ENCODE data around the gene ABCC3.

GRCh38 chr17:50627036-50627781 is 7.5 kb upstream of the ABCC3 start:
- TF ChIP-seq POLR2A (IDR thresholded peaks at IDR 0.05) (no peak), CTCF (IDR thresholded peaks at IDR 0.05) (no peak)

All from upper lobe of left lung (tissue), 4 donors.